ENCODE measurements around the gene AGBL4.

Gene AGBL4

DNA sequence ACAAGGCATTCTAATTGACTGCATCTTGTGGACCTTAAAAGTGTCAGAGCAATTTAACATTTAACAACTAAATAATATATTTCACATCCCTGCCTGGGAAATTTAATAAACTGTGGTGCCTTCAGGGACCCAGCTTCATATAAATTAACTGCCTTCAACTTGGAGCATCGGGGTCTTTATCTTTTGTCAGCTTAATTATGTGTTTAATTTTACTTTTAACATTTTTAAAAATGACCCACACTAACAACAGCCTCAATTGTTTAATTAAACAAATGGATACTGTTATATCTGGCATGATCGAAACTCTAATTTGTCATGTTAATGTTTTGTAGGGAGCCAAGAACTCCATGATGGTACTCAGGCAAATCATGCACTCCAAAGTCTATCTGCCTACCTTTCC, 857.7 kb downstream of the AGBL4 start:
- DNase-seq: no peak

DNA sequence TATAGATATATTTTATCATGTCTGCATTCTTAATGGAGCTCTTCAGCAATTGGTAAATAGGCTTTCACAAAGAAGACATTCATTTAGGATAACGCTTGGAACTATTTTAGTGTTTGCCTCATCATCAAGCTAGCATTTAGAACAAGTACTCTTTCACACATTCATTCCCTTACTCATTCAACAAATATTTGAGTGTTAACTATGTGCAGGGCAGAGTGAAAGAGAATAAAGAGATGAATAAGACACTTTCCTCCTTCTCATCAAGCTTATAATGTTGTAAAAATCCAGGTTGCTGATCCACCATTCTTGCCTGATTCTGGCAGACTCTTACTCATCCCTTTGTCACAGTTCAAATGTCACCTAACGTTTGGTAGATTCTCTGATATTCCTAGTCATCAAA, 860.7 kb downstream of the AGBL4 start:
- DNase-seq: no peak

DNA sequence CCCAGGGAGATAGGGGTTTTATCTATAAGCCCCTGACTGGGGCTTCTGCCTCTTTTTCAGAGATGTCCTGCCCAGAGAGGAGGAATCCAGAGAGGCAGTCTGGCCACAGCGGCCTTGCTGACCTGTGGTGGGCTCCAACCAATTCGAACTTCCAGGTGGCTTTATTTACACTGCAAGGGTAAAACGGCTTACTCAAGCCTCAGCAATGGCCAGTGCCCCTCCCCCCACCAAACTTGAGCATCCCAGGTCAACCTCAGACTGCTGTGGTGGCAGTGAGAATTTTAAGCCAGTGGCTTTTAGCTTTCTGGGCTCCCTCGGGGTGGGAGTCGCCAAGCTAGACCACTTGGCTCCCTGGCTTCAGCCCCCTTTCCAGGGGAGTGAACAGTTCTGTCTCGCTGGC, 863.1 kb downstream of the AGBL4 start:
- DNase-seq: no peak

DNA sequence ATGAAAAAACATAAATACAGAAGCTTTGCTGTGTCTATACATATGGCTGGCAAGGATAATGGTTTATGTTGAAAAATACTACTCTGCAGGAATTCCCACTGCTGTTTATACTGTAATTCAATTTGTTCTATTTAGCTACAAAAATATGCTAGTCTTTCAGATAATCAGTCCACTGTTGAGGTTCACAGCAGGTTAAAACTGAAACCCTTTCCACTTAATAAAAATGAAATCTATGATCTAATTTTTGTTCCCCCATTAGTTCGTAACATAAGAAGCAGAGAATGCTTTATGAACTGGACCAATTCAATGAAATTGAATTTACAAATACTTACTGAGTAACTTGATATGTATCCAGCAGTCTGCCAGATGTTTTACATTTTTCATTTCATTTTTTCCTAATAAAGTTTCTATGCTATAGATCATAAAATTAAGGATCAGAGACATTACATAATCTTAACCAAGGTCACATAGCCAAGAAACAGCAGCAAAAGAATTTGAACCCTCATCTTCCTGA, 887.0 kb downstream of the AGBL4 start:
- no peak for DNase-seq

GRCh38 chr1:49125746-49126145, 898.0 kb downstream of the AGBL4 start:
- DNase-seq: no peak

DNA sequence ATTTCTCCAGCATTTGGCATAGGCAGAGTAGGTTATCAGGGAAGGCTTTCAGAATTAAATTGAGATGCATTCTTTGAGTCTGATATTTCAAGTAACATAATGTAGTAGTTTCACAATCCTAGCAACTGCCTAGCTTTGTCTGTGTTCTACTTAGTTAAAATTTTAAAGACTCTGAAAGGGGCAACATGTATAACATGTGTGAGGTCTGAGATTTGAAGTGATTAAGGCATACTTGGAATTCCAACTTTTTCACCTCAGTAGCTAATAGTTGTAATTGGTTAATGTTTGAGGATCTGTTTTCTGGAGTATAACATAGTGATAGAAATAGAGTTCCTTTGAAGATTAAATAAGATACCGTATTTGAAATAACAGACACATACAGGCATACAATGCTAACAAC, 911.8 kb downstream of the AGBL4 start:
- DNase-seq: no peak

DNA sequence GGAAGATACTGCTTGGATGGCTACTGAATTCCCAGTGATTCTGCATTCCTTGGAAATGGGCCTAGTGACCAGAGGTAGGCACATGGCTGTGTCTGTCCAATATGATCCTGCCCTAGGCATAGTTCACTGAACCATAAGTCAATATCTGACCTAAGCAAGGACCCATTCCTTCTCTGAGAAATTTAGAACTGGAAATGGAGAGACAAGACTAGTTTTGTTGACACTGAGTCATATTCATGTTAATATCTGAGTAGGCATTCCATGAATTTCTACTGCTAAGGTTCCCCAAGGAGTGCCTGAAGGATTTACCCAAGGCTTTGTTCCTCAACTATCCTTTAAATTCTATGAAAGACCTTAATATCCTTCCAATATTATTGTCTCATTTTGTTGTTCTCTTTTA, 917.3 kb downstream of the AGBL4 start:
- no peak for DNase-seq

- DNase-seq: no peak
Observed at GRCh38 chr1:49104575-49104974, 919.2 kb downstream of the AGBL4 start.

GRCh38 chr1:49102752-49103151, 921.0 kb downstream of the AGBL4 start:
- DNase-seq: no peak

DNA sequence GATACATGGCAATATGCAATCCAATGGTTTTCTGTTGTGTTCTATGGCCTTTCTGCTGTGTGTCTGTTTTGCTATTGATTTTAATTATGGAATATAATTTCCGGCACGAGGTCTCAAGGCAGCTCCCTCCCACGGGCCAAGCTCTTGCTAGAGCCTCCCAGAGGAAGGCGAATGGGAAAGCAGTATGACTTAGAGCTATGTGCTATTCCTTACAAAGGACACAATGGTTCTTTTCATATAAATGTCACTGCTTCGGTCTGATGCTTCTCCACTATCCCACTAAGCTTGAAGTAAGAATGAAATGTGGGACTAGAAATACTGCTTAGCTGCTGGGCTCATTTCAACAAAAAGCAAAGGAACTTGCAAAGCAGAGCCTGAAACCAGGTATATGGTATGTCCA, 924.9 kb downstream of the AGBL4 start:
- DNase-seq: no peak

GRCh38 chr1:49086327-49086726, 937.4 kb downstream of the AGBL4 start:
- no peak for DNase-seq

DNA sequence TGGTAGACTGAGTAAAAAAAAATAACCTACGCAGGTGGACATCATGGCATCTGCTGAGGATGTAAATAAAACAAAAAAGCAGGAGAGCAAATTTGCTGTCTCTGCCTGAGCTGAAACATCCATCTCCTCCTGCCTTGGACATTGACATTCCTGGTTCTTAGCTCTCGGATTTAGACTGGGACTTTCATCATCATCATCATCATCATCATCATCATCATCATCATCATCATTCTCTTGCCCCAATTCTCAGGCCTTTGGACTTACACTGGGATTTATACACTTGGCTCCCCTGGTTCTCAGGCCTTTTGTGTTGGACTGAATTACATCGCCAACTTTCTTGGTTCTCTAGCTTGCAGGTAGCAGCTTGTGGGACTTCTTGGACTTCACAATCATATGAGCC, 938.7 kb downstream of the AGBL4 start:
- DNase-seq: no peak

DNA sequence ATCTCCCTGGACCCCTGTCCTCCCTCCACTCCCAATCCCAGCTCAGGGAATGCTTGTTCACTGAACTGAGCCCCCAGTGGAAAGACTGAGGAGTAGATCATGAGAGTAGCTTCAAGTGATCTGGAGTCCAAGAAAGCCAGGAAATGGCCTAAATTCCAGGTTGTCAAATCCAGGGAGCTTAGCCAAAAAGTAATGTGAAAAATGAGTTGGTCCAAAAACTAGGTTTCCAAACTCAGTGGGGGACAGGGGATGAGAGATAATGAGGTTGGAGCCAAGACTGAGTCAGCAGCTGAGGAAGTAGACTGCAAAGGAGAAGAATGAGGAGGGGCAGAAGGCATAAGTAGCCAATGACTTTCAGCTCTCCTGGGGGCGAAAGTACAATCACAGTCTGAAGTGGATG, 963.0 kb downstream of the AGBL4 start:
- no peak for DNase-seq

- no peak for DNase-seq
Observed at GRCh38 chr1:49059087-49059486, 964.7 kb downstream of the AGBL4 start.

DNA sequence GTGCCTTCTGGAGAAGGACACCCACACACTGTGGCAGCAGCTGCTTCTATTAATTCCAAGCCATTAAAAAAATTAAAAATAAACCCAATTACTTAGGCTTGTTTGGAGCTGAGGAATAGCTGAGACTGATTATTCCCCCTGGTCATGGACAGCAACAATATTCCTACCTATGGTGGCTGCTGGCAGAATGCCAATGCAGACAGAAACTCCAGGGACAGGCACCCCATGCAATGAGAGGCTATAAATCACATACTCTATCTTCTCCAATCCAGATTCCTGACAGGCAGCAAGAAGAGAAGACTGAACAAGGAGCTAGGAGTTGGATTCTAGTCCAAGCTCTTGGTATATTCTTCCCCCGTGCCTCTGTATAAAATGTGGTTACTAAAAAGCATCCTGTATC, 971.7 kb downstream of the AGBL4 start:
- peak; percentile 18 to 39 for DNase-seq

- DNase-seq: no peak
Observed at GRCh38 chr1:49051647-49052046, 972.1 kb downstream of the AGBL4 start.

GRCh38 chr1:49050041-49050440, 973.7 kb downstream of the AGBL4 start:
- DNase-seq: no peak

DNA sequence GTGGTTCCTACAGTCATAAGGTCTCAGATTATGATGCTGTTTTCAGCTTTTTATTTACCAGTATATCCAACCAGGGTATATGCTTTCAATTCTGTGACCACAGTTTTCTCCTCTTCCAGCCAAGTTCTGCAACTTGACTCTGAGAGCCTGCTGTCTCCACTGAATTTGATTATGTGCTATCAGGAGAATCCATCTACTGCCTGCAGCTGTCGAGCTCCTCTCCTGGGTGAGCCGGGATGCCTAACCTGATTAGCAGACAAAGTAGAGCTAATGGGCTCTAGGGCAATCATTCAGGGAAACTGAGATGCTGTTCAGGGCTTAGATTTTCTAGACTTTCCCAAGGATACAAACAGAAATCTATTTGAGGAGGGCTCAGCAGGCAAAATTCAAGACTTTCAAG, 975.6 kb downstream of the AGBL4 start:
- DNase-seq: no peak

DNA sequence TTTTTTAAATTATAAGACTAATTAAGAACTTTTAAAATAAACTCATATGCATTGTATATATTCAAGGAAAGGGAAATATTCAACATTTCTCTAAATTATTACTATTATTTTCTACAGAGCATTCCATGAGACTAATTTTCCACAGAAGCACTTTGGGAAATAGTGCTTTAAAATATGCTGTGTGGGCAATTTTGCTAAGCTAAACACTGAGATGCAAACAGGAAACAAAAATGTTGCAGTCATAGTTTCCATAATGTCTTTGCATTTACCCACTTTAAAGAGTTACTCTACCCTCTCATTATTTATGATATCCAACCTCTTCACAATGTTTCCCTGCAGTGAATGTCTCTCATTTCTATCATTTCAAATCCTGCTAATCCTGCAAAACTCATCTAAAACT, 977.4 kb downstream of the AGBL4 start:
- DNase-seq: no peak

DNA sequence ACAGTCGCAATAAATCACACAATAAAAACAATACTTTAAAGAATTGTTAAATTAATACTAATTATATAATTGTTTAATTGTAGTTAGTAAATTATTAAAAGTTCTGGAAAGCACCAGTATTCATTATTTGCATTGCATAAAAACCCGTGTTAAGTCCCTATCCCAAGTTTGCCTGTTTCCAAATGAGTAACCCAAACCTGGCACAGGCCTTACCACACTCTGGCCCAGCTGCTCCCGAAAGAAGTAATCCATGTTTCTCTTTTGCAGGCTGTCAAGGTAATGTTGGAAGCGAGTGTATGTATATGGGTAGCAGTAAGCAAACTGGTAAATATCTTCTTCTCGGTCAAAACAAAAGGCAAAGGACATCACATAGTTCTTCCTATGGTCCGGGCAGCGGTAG, 978.4 kb downstream of the AGBL4 start:
- no peak for DNase-seq

DNA sequence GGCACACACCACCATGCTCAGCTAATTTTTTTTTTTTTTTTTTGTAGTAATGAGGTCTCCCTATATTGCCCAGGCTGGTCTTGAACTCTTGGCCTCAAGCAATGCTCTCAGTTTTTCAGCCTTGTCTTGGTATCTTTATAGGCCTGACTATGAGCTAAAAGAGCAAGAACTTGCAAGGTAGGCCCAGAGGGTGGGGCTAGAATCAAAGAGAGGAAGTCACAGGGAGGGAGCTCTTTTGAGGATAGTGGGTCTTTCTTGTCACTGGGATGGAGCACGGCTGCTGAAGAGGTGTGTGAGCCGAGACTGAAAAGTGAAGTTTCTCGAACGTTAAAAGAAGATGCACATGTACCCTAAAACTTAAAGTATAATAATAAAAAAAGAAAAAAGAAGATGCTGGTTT, 987.1 kb downstream of the AGBL4 start:
- DNase-seq: no peak

GRCh38 chr1:49028396-49028795, 995.4 kb downstream of the AGBL4 start:
- DNase-seq: no peak

DNA sequence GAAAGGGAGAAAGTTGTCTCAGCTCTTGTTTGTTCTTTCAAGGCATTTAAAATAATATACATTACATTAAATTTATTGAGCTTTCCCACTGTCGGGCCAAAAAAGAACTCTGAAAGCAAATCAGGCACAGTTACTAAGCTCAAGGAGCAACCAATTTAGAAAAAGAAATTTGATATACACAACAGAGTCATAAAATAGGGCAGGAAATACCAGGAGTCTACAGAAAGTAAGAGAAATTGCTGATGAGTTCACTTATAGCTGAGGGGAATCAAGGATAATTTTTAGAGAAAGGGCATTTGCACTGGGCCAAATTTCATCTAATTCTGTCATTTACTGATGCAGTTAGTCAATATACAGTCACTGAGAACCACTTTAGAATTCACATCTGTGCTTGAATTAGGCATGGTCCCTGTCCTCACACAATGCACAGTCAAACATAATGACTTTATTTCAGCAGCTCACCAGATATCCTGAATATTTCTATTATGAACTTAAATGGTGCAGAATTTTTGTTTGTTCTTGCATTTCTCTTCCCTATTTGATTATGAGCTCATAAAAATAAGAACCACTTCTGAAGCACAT, 997.4 kb downstream of the AGBL4 start:
- no peak for DNase-seq

- DNase-seq: no peak
Observed at GRCh38 chr1:49016030-49016977, 1007.5 kb downstream of the AGBL4 start.
